Natural killer cell (primary cell): Measurements from ENCODE around the gene RHEB. TPM values are rescaled to one million over a fixed set of nuclear protein-coding genes. Genes with fewer than 3 reads are reported as not detected.

Experiments used
- ATAC-seq, 3 donors: fragments of 150-1000 bp in 2 of 3; fragments of 200-7000 bp in 1 of 3; cut with Tn5 transposase; 1 replicate in 1 of 3; 2 replicates in 2 of 3; pipeline ENCODE4 v1.10.0; 2021; ENCODE audit warnings: mild to moderate bottlenecking in 2 of 3, moderate library complexity in 2 of 3
- DNase-seq, 2 donors: peaks; one replicate each; pipeline versions ENCODE4 v3.0.0 to v3.0.0-alpha.2; 2013 to 2021; ENCODE audit warnings: mixed read lengths in 1 of 2
- H3K27ac ChIP-seq: one replicate; pipeline ENCODE4 v1.5.1; 2013; ENCODE audit warnings: mild to moderate bottlenecking, low read length
- H3K27me3 ChIP-seq: one replicate; pipeline ENCODE4 v1.6.1; 2013; ENCODE audit warnings: low read length; ENCODE audit not compliant: control insufficient read depth, insufficient read depth
- H3K36me3 ChIP-seq: one replicate; pipeline ENCODE4 v1.6.1; 2013; ENCODE audit warnings: low read length; ENCODE audit not compliant: control insufficient read depth, insufficient read depth
- H3K4me1 ChIP-seq: one replicate; pipeline ENCODE4 v1.6.1; 2013; ENCODE audit warnings: low read length; ENCODE audit not compliant: control insufficient read depth, insufficient read depth
- H3K4me3 ChIP-seq: one replicate; pipeline ENCODE4 v1.5.1; 2013; ENCODE audit warnings: low read length
- H3K9me3 ChIP-seq: one replicate; pipeline ENCODE4 v1.6.1; 2013; ENCODE audit warnings: low read length; ENCODE audit not compliant: control insufficient read depth, insufficient read depth
- H3K27ac Mint-ChIP-seq, 2 donors: one replicate each; pipeline ENCODE4 v1.8.0; 2022; ENCODE audit warnings: mild to moderate bottlenecking in 2 of 2, mixed read lengths in 2 of 2, moderate library complexity in 1 of 2
- H3K27me3 Mint-ChIP-seq, 2 donors: one replicate each; pipeline ENCODE4 v1.8.0; 2022; ENCODE audit warnings: low read depth in 2 of 2, mixed read lengths in 2 of 2
- H3K36me3 Mint-ChIP-seq: one replicate; pipeline ENCODE4 v1.8.0; 2022; ENCODE audit warnings: mixed read lengths
- H3K4me1 Mint-ChIP-seq, 2 donors: one replicate each; pipeline ENCODE4 v1.8.0; 2022; ENCODE audit warnings: mixed read lengths in 2 of 2
- H3K4me3 Mint-ChIP-seq: one replicate; pipeline ENCODE4 v1.8.0; 2022; ENCODE audit warnings: mild to moderate bottlenecking, moderate library complexity, mixed read lengths
- H3K9me3 Mint-ChIP-seq, 2 donors: one replicate each; pipeline ENCODE4 v1.8.0; 2022; ENCODE audit warnings: mixed read lengths in 2 of 2
- CTCF ChIP-seq: fragments of 200-600 bp; IDR thresholded peaks from one replicate; pipeline ENCODE4 v1.8.0; 2022; ENCODE audit warnings: antibody characterized with exemption
- WGBS: methylation state at CpG from one replicate; pipeline ENCODE4 v1.1.7; 2013; ENCODE audit warnings: missing lambda C conversion rate; ENCODE audit not compliant: insufficient coverage; 5-methylcytosine and 5-hydroxymethylcytosine counted together
- intact Hi-C: fragments of 100-400 bp; cut with micrococcal nuclease; formaldehyde crosslinking; loops from one replicate; pipeline ENCODE4 v1.14.2; 2022
- total RNA-seq, 4 donors: library from RNA; stranded (reverse); fragments of 120-200 nt in 1 of 4; gene quantifications; one replicate each; pipeline versions ENCODE4 v1.2.3 to v1.2.4, GENCODE V29; 2013 to 2022

RHEB gene
- total RNA-seq, 3 donors from 2014 or later (not counting 1 experiment from before 2014, with no cell fraction given) = 51.0 to 63.3 (median 63.3) TPM

- Histone ChIP-seq H3K27ac (no peak overlapping the region), H3K36me3 (no peaks in the 10 kb centered on the region), H3K27me3 (peaks cover 8% of the 10 kb centered on the region), H3K4me1 (peaks cover 27% of the 10 kb centered on the region), H3K4me3 (no peak overlapping the region), H3K9me3 (no peaks in the 10 kb centered on the region)
- no peak for TF ChIP-seq CTCF
- Mint-ChIP-seq H3K36me3 (no peaks in the 10 kb centered on the region), H3K9me3 (no peaks in the 10 kb centered on the region), H3K4me1 (peaks cover 0 to 23% of the 10 kb centered on the region in 2 donors), H3K27me3 (peaks cover 4 to 9% of the 10 kb centered on the region in 2 donors), H3K27ac (no peak overlapping the region), H3K4me3 (no peak overlapping the region)
- intact Hi-C loops = no loop called here
- DNase-seq (no peak), ATAC-seq (no peak)
- WGBS = 93% methylated on average over 23 of the region's 23 CpGs
These were observed 81.7 kb downstream of the RHEB start for GRCh38 chr7:151437866-151438516.

GRCh38 chr7:151437159-151437553, 82.5 kb downstream of the RHEB start:
- Histone ChIP-seq H3K4me3 (no peak overlapping the region), H3K9me3 (no peaks in the 10 kb centered on the region), H3K4me1 (peaks cover 36% of the 10 kb centered on the region), H3K27me3 (peaks cover 8% of the 10 kb centered on the region), H3K36me3 (no peaks in the 10 kb centered on the region), H3K27ac (no peak overlapping the region)
- Mint-ChIP-seq H3K27ac (no peak overlapping the region), H3K9me3 (no peaks in the 10 kb centered on the region), H3K4me1 (peaks cover 0 to 25% of the 10 kb centered on the region in 2 donors), H3K4me3 (no peak overlapping the region), H3K27me3 (peaks cover 0 to 9% of the 10 kb centered on the region in 2 donors), H3K36me3 (no peaks in the 10 kb centered on the region)
- ATAC-seq = no peak
- intact Hi-C loops = no loop called here
- whole genome bisulfite sequencing = 92% methylated on average over 13 of the region's 13 CpGs
- no peak for DNase-seq
- no peak for TF ChIP-seq CTCF

- ATAC-seq (no peak), DNase-seq (no peak)
- Mint-ChIP-seq H3K36me3 (no peaks in the 10 kb centered on the region), H3K9me3 (no peaks in the 10 kb centered on the region), H3K4me3 (no peak overlapping the region), H3K27ac (no peak overlapping the region), H3K4me1 (peaks cover 0 to 19% of the 10 kb centered on the region in 2 donors), H3K27me3 (peaks cover 0 to 9% of the 10 kb centered on the region in 2 donors)
- peaks cover 36% of the 10 kb centered on the region for H3K4me1 ChIP-seq
- WGBS = 93% methylated on average over 9 of the region's 9 CpGs
- peaks cover 8% of the 10 kb centered on the region for H3K27me3 ChIP-seq
- no peak overlapping the region for H3K27ac ChIP-seq
- H3K36me3 ChIP-seq = no peaks in the 10 kb centered on the region
- H3K4me3 ChIP-seq = no peak overlapping the region
- no peaks in the 10 kb centered on the region for H3K9me3 ChIP-seq
- TF ChIP-seq CTCF = no peak
- intact Hi-C loops = no loop called here
These were observed 83.1 kb downstream of the RHEB start for GRCh38 chr7:151436446-151437158.
